ENCODE results near the gene SHMT2.

The SHMT2 gene

Small RNA genes within 50 kb of the gene (small RNA-seq; reads per million reads assigned to genes)
- 22.4 reads per million, percentile 87 among the genes with 10 or more reads in this experiment for gene MIR1228 (ENCODE audit: low read depth)

Data from mesenchymal stem cell (in vitro differentiated cells and primary cell).